NB4 (cell line): ENCODE measurements around the gene PSENEN.

ENCODE experiments used
- DNase-seq: peaks from one replicate; pipeline ENCODE4 v3.0.0; 2010; ENCODE audit warnings: low read depth
- H3K4me3 ChIP-seq: one replicate; pipeline ENCODE4 v1.5.1; 2011; ENCODE audit warnings: mild to moderate bottlenecking, low read depth, low read length, moderate library complexity
- MYC ChIP-seq: IDR thresholded peaks from 2 replicates; pipeline ENCODE4 v1.6.1; 2011; ENCODE audit warnings: low read depth, low read length
- POLR2A ChIP-seq: IDR thresholded peaks from 2 replicates; pipeline ENCODE4 v1.6.1; 2011; ENCODE audit warnings: mild to moderate bottlenecking; ENCODE audit not compliant: insufficient read length; ENCODE audit errors: extremely low read depth
- TF ChIP-seq, protein P1 (sequence below): IDR thresholded peaks from 2 replicates; pipeline ENCODE4 v1.6.1; 2011; ENCODE audit warnings: low read depth, low read length
- TF ChIP-seq, protein P2 (sequence below): IDR thresholded peaks from one replicate; pipeline ENCODE4 v1.5.1; 2012; ENCODE audit warnings: low read depth, low read length

The PSENEN gene

DNA sequence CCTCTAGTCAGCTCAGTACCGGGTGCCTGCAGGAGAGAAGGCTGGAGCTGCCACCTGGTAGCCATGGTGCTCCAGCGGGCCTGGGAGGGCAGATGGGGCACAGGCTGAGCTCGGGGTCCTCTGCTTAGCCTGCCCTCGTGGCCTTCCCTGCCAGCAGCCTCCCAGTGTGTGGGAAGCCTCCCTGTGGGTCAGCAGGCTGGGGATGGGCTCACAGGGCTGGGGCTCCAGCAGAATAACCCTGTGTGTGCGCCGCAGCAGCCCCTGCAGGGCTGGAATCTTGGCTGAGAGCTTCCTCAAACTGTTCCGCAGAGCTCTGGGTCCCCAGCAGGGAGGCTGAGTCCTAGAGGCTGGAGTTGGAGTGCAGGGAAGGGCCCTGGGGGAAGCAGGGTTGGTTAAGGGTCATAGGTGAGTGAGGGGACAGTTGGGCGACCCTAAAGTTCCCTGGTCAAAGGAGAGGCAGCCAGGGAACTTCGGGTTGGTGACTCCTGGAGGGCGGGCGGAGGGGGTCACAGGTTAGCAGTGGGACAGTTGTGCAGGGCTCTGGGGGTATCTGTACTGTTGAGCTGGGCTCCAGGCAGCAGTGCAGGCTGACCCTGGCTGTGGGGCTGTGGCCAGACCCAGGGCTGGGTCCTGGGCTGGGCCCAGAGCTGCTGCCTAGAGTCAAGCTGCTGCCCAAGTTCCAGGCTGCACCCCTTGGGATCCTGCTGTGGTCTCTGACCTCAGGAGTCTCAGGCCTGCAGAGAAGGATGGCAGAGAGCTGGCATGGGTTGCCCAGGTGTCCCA lies 43.9 kb downstream of the PSENEN start:
- no peak for DNase-seq
- TF ChIP-seq POLR2A (no peak), MYC (no peak)
- TF ChIP-seq, protein P1, sequence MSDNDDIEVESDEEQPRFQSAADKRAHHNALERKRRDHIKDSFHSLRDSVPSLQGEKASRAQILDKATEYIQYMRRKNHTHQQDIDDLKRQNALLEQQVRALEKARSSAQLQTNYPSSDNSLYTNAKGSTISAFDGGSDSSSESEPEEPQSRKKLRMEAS = no peak
- TF ChIP-seq, protein P2, sequence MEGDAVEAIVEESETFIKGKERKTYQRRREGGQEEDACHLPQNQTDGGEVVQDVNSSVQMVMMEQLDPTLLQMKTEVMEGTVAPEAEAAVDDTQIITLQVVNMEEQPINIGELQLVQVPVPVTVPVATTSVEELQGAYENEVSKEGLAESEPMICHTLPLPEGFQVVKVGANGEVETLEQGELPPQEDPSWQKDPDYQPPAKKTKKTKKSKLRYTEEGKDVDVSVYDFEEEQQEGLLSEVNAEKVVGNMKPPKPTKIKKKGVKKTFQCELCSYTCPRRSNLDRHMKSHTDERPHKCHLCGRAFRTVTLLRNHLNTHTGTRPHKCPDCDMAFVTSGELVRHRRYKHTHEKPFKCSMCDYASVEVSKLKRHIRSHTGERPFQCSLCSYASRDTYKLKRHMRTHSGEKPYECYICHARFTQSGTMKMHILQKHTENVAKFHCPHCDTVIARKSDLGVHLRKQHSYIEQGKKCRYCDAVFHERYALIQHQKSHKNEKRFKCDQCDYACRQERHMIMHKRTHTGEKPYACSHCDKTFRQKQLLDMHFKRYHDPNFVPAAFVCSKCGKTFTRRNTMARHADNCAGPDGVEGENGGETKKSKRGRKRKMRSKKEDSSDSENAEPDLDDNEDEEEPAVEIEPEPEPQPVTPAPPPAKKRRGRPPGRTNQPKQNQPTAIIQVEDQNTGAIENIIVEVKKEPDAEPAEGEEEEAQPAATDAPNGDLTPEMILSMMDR = no peak
- no peak overlapping the region for H3K4me3 ChIP-seq

DNA sequence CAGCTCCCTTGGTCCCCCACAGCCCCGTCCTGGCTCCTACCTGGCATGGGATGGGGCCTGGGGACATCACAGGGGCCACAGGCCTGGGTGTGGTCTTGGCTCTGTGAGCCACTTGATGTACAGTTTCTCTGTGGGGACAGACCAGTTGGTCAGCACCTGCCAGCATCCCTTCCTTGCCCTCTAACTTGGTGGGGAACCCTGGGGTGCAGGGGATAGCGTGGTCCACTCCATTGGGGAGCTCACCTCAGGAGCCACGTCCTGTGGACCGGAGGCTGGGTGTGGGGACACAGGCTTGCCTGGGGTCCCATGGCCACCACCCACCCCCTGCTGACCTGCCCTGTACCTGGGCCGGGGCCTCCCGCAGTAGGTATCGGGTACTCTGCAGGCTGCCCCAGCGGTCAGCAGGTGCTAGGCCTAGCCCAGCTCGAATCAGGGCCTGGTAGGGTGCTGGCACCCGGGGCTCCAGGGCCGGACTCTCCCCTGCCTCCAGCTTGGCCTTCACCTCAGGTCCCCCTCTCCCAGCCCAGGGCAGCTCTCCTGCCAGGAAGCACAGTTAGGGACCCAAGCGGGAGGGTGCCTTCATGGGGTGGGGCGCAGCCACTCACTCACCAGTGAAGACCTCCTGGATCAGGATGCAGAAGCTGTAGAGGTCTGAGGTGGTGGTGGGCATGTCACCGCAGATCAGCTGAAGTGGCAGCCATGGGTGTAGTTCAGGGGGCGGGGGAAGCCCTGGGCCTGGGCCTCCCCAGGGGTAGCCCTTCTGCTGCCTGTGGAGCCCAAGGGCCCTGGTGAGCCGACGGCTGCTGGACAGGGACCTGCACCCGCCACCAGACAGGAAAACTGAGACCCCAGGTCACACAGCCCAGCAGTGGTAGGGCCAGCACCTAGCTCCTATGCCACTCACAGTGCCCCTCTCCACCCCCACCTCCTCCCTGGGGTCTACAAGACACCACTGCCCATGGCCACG lies 44.8 kb downstream of the PSENEN start:
- no peak overlapping the region for H3K4me3 ChIP-seq
- no peak for TF ChIP-seq MYC
- TF ChIP-seq, protein P1 = no peak
- TF ChIP-seq POLR2A = no peak
- TF ChIP-seq, protein P2 = no peak
- DNase-seq = no peak

DNA sequence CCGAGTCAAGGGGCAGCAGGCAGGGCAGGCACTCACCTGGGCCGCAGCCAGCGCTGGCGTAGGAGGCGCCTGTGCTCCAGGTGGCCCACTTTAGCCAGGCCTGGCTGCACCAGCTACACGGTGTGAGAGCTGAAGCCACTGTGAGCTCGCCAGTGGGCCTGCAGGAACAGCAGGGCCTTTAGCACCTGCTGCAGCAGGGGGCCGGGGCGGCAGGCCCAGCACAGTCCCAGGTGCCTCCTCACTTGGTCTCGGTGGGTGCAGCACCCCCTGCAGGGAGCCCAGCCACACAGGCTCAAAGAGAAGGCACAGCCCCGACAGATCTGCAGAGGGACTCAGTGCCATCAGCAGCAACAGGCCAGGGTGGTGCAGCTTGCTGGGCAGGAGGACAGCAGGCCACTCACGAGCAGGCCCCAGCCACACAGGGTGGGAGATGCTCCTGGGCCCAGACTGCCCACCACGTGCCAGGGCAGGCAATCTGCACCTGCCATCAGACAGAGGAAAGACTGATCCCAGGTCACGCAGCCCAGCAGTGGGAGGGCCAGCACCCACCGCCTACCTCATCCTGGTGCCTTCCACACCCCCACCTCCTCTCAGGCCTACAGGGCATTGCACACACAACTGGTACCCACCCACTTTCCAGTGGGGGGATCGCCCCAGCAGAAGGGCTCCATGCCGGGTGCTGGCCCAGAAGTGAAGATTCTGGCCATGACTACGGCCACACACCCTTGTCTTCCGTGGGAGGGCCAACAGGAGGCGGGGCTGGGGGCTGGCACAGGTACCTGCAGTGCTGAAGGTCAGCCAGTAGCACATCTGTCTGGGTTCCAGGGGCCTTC lies 45.7 kb downstream of the PSENEN start:
- peak; percentile 11 for DNase-seq
- no peak for TF ChIP-seq MYC
- TF ChIP-seq, protein P2 = peak; percentile 10
- no peak overlapping the region for H3K4me3 ChIP-seq

DNA sequence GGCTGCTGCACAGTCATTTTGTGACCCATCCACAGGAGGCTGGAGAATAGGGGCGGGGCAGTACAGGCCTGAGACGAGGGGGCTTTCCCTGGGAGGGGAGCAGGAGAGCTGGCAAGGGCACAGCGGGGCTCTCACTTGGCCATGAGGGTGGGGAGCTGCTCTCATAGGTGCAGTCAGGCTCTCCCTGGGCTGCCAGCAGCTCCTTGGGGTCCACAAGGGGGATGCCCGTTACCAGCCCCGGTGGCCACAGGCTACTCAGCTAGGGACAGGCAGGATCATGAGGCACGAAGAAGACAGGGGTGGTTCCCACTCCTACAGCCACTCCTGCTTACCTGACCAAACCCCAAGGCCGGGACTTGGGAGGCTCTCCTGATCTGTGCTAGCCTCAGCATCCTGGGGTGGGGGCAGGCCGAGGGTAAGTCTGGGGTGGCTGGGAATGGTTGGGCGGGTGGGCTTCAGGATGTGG lies 46.4 kb downstream of the PSENEN start:
- no peak for DNase-seq
- H3K4me3 ChIP-seq = no peak overlapping the region
- TF ChIP-seq MYC = no peak
- TF ChIP-seq, protein P1 = no peak
- TF ChIP-seq, protein P2 = no peak
- no peak for TF ChIP-seq POLR2A

DNA sequence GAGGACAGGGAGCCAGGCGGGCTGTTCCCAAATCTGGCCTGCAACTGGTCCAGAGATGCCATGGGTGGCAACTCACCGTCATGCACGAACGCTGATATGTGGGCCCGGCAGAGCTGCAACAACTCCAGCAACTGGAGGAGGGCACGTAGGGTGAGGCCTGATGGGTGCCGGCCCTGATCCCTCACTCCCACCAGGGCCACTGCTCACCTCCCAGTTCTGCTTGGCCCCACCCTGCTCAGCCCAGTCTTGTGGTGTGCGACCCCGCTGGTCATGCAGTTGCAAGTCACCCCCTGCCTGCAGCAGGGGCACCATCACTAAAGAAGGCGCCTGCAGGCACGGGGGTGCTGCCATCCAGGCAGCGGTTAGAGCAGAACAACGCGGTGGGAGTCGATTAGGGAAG lies 46.9 kb downstream of the PSENEN start:
- no peak for DNase-seq

More for the DNA sequence above, 46.9 kb downstream of the PSENEN start:
- no peak for TF ChIP-seq POLR2A
- TF ChIP-seq, protein P2 = no peak
- no peak for TF ChIP-seq MYC
- TF ChIP-seq, protein P1 = no peak
- H3K4me3 ChIP-seq = no peak overlapping the region
